GM15510 (cell line): ENCODE data around the gene TMEM252.

Experiments used
- POLR2A ChIP-seq: IDR thresholded peaks from 3 replicates; pipeline ENCODE4 v1.6.1; 2011; ENCODE audit warnings: borderline replicate concordance; ENCODE audit not compliant: insufficient read length; ENCODE audit errors: extremely low read depth

TMEM252 gene

DNA sequence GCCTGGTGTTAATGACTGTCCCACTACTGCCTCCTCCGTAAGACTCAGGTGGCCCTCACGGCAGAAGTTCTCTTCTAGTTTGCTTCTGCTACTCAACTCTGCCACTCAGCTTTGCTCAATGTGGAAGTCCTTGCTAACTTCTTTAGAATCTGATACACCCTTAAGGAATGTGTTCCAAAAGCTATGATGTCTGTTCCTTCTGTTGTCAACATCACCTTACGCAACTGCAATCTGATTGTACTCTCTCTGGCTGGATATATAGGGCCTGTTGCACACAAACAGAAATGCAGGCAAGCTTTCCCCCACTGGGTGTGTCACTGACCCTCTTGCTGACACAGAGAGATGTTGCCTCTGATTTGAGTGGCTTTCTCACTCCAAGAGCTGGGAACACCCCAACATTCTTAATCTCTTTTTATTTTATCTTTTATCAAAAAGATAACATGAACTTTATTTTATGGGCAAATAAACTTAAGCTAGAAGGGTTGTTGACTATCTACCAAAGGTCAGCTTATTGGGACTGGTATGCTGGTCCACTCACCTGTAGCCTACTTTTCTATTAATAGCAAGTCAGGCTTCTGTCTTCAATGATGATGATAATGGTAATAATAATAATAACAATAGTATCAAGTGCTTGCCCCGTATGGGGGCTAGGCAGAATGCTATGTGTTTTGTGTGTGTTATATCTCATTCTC, 25.2 kb downstream of the TMEM252 start:
- TF ChIP-seq POLR2A = no peak

DNA sequence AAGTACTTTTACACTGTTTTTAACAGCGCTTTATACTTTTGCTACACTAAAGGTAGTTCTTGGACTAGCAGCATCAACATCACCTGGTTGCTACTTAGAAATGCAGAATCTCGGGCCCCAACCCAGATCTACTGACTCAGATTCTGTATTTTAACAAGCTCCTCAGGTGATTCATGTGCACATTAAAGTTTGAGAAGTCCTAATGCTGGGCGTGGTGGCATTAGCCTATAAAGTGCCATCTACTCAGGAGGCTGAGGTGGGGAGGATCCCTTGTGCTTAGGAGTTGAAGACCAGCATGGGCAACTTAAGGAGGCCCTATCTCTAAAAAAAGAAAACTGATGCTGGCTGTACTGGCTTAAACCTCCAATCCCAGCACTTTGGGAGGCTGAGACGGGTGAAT, 26.7 kb downstream of the TMEM252 start:
- TF ChIP-seq POLR2A = no peak

DNA sequence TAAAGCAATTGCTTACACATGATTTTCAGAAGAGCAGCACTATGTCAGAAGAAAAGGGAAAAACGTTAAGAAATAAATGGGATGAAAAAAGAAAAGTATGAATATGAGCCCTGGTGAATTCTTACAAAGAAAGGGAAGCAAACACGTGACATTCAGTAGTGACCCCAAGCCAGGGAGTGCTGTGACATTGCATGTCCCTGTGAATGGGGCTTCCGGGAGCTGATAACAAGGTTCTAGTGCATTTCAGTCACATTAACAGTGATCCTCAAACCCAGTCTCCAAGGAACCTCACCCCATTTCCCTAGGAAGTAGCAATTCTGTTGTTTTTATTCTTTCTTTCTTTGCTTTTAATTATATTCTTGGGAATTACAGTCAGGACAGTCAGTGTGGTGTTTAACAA, 27.3 kb downstream of the TMEM252 start:
- no peak for TF ChIP-seq POLR2A

DNA sequence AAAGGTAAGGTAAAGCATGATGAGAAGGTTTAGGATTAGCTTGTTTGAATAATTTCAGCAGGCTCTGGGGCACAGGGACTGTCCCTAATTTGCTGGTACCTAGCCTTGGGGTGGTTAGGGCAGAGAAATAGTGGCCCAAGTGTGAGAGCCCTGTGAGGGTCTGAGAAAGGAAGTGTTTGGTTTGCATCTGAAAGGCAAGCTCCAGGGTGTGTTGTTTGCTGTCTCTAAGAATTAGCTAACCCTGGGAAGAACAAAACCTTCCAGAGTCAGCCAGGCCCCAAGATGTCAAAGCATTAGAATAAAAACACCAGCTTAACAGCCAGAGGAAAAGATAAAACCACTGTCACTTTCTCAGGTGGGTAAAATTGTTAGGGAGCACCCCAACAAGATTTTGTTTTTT, 31.0 kb downstream of the TMEM252 start:
- no peak for TF ChIP-seq POLR2A

DNA sequence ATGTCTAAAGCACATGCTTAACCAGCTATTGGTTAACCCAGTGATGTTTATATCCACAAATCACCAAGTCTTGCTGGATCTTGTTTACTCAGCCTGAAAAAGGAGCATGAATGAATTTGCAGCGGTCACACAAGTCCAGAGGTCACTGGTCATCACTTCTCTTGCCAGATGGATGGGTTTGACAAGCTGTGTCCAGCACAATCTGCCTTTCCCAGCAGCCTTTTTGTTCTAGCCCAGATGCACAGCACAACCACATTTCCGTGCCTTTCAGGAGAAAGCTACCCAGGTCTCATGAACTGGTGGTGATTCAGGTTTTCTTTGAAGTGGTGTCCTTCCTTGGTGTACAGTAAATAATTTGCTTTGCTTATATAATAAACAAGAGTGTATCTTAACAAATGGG, 32.1 kb downstream of the TMEM252 start:
- no peak for TF ChIP-seq POLR2A

DNA sequence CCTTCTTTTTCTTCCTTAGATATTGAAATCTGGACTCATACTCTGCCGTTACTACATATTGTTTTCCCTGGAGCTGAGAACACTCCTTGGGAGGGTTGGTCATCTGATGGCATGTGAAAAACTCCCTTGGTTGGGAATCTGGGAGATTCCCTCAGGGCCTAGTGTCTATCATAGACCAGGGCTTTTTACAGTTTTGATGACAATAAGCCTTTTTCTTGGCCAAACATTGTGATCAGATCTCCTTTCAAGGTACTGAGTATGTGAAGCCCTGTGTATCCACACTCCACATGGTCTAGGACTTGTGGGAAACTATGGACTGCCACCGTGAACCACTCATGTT, 32.9 kb downstream of the TMEM252 start:
- TF ChIP-seq POLR2A = no peak

DNA sequence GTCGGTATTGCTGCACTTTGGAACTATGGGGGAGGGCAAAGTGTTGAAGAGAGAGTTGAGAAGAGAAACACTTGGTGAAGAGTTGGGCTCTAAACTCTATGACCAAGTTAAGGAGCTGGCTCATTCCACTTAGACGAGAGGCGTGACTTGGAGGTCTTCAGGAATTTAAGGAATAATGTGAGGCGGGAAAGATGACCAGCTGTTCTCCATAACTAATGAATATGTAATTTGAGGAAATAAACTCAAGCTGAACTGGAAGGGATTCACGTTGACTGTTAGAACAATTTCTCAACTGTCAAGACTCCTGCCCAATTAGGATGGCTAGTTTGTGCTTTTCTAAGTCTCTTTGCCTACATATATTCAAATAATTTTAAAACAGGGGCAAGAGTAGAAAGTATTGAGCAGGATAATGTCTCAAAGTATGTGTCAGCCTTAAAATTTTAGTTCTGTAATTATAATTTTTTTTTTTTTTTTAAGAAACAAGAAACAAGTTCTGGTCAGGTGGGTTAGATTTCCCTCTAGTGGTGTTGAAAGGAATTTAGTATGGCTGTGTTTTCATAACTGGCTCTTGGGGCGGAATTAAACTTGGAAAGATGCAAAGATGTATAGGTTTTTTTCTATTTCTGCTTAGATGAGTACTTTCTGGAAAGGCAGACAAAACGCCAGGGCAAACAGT, 33.4 kb downstream of the TMEM252 start:
- TF ChIP-seq POLR2A = no peak

DNA sequence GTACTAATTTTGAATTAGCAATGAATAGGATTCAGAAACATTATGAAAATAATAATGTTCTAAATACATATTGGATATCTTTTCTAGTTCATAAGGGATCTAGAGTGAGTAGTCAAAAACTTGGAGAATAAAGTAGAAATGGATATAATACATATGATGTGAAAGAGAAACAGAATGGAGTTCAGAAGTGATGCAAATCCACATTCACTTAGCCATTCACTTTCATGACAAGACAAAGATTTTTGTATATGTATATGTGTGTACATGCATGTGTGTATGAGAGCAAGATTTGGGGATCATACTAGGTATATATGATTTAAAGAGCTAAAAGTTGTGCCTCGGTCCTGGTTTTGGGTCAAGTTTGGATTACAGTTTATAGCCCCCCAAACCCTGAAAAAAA, 34.1 kb downstream of the TMEM252 start:
- no peak for TF ChIP-seq POLR2A

DNA sequence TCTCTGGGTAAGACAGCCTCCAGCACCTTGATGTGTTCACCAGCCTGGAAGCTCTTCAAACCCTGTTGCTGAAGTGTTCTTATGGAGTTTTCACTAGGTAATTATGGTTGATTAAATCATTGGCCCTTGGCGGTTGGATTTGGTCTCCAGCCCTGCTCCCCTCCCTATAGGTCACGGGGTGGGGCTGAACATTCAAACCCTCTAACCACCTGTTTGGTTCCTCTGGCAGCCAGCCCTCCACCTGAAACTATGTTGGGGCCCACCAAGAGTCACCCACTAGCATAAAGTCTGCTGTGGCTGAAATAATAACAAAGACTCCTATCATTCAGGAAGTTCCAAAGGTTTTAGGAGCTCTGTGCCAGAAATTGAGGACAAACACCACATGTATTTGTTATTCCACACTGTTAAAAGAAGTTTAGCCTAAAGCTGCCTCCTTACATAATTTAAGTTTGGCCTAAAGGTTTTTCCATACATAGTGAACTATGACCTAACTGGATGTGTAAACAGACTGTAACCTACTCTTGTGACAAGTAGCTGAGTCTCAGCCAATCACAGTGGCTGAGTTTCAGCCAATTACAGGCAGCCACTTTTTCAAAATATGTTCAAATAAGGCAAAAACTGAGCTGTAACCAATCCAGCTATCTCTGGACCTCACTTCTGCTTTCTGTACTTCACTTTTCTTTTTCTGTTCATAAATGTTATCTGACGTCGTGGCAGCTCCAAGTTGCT, 34.8 kb downstream of the TMEM252 start:
- TF ChIP-seq POLR2A = no peak

DNA sequence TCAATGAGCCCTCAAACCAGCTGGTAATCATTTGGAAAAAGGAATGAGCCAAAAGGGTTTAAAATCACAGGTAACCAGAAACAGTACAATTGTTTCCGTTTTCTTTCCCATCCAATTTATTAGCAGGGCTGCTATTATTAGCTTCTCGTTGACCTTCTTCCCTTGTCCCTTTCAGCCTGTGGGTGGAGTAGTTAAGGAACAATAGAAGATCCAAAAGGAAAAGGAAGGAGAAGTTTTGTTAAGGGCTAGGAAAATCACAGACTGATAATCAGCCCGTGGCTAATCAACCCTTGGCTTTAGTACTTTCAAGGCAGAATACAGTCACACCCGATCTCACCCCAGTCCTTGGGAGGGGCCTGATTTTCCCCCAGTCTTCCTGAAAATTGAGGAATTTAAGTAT, 38.4 kb downstream of the TMEM252 start:
- no peak for TF ChIP-seq POLR2A

DNA sequence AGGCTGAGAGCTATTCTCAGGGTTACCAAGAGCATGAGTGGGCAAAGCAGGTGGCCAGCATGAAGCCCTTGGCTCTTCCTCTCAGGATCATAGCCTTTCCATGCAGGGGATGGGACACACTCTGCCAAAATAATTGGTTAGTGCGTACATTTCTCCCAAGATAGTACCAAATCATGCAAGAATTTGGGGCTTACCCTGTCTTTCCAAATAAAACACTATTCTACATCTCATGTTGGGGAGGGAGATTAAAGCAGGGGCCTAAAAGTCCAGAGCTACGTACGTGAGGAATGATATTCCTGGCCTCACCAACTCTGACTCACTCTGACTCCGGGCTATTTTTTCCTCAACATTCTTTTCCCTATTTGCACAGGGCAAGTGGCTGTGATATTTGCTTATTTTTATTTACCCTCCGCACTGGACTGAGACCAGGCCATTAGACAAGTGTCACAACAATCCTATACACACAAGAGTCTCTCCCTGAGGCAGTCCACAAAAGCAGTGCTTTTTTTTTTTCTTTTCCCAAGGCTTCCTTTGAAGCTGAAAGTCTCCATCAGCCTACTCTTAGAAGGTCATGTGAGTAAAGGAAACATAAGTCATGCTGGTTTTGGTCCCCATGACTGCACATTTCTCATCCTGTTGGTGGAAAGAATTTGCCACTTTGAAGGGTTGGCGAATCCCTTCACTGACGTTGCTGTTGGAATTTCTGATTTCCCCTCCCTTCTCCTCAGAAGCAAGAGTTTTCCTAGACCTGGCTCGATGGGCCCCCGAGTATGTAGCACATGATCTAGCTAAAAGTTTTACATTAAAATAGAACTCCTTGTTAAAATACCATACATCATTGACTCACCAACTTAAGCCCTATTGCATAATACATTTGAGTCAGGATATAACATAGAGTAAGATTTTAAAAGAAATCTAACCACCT, 40.0 kb downstream of the TMEM252 start:
- TF ChIP-seq POLR2A = no peak

DNA sequence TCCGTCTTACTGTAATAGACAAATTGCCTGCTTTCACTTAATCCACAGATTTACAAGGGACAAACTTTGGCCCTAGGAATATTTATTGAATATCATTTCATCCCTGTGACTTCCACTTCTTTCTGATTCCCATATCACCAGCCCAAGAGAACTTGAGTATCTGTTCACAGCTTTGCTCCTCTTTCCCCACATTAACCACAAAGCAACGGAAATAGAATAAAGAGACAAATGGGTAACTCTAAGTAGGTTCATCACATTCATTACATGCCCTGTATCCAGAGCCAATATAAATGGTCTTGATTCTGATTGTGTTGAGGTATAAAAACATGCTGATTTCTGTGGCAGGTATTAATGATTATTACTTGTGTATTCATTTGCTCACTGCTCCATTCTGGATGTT, 41.9 kb downstream of the TMEM252 start:
- no peak for TF ChIP-seq POLR2A

DNA sequence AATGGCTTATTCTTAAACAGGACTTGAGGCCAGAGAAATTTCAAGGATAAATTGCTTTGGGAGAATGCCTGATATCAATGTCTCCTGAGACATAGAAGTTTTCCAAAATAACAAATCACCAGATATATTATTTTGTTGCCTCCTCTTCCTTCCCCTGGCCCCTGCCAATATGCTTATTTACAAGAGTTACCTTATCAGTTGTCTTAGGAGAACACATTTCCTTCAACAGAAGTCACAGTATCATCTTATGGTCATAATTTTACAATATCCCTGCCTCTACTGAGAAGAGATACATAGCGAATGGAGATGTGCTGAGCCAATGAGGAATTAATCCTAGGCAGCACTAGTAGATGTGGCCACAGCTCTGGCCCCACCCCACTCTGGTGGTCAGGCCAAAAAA, 43.1 kb downstream of the TMEM252 start:
- TF ChIP-seq POLR2A = no peak

DNA sequence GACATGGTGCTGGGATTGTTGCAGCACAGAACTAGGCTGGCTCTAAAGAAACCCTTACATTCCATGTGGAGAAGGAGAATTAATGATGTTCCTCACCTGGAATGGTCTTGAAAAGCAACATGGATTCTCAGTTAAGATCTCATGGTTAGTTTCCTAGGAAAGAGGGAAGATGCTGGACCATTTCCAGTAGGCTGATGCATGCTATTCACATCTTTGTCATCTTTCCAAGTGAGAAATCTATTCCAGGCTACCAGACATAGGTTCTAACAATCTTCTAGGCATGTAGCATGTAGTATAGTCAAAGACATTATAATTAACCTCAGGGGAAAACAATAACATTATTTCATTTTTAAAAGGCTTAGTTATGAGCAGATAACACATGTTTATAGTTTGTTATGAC, 44.3 kb downstream of the TMEM252 start:
- TF ChIP-seq POLR2A = no peak

DNA sequence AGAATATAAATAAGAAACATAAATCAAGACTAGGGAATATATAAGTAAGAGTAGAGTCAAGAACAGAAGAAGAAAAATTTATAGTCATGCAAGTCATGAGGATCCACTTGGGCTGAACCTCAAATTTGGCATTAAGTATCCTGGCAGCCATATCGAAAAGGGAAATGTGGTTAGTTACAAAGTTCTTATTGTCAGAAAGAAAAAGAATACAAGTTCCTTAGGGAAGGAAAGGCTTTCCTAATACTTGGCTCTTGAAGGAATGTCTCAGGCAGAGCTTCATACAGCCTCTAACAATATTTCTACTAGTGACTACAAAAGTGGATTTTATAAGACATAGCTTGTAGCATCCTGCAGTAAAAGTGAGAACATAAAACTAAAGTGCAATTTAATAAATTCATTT, 45.4 kb downstream of the TMEM252 start:
- no peak for TF ChIP-seq POLR2A
